IPS DF 19.7 (cell line): ENCODE results near the gene GIPC1.

Experiments used
- DNase-seq: peaks from one replicate; pipeline ENCODE4 v3.0.0-alpha.2; 2013; ENCODE audit warnings: low read depth, low spot score

Gene GIPC1

DNA sequence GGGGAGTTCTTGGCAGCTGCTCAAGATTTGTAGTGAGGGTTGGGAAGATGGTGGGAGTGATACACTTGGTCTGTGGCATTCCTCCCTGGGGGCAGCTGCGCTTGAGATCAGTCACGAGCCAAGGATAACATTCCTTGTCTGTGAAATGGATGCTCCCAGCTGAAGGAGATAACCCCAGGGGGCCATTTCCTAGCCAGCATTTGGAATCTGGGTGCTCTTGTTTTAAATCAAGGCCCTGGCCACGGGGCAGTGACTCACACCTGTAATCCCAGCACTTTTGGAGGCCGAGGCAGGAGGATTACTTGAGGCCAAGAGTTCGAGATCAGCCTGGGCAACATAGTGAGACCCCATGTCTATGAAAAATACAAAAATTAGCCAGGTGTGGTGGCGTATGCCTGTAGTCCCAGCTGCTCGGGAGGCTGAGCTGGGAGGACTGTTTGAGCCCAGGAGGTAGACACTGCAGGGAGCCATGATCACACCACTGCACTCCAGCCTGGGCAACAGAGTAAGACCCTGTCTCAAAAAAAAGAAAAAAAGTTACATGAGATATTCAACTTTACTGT lies 58.3 kb downstream of the GIPC1 start:
- no peak for DNase-seq

DNA sequence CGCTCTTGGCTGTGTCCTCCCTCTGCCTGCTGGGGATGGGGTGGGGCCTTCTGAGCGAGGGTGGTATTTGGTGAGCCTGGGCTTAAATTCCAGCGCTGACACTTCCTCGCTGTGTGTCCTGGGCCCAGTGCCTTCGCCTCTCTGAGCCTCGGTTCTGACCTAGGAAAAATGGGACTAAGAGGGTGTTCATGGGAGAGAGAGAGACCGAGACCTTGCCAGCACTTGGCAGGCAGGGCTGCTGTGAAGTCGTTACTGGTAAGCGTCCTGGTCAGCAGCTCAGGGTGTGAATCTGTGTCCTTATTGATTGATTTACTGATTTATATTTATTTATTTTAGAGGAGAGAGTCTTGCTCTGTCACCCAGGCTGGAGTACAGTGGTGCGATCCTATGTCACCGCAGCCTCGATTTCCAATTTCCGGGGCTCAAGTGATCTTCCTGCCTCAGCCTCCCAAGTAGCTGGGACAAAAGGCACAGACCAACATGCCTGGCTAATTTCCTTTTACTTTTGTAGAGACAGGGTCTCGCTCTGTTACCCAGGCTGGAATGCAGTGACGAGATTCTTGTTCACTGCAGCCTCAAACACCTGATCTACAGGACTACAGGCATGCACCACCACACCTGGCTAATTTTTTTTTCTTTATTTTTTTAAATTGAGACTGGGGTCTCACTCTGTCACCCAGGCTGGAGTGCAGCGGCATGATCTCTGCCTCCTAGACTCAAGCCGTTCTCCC lies 60.4 kb downstream of the GIPC1 start:
- DNase-seq: no peak

DNA sequence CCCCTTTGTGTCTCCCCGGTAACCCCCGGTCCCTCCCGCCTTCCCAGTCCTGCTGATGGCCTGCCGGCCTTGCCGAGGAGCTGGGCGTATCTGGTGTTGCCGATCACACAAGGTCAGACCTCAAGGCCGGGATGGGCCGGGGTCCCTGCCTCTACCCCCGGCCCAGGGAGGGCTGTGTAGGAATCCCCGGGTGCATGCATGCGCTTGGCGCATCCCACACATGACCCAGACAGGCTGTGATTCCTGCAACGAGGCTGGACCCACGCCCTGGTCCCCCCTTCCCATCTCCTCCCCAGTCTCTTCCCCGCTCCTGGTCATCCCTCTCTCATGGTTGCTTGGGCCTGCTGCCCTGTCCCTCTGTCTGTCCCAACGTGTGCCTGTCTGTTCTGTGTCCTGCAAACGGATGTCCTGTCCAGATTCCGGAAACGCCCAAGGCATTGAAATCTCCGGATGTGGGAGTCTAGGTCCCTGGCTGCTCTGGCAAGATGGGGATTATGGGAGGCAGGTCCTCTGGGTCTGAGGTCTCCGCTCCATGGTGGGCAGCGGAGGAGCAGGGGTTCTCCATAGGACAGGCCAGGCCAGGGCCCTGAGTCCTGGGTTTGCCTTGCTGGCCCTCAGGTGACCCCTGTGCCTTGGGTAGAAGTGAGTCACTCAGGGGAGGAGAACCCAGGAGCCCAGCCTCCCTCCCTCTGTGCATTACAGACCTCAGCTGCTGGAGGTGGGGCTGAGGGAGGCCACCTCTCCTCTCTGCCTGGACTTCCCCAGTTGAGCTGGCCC lies 61.2 kb downstream of the GIPC1 start:
- no peak for DNase-seq

DNA sequence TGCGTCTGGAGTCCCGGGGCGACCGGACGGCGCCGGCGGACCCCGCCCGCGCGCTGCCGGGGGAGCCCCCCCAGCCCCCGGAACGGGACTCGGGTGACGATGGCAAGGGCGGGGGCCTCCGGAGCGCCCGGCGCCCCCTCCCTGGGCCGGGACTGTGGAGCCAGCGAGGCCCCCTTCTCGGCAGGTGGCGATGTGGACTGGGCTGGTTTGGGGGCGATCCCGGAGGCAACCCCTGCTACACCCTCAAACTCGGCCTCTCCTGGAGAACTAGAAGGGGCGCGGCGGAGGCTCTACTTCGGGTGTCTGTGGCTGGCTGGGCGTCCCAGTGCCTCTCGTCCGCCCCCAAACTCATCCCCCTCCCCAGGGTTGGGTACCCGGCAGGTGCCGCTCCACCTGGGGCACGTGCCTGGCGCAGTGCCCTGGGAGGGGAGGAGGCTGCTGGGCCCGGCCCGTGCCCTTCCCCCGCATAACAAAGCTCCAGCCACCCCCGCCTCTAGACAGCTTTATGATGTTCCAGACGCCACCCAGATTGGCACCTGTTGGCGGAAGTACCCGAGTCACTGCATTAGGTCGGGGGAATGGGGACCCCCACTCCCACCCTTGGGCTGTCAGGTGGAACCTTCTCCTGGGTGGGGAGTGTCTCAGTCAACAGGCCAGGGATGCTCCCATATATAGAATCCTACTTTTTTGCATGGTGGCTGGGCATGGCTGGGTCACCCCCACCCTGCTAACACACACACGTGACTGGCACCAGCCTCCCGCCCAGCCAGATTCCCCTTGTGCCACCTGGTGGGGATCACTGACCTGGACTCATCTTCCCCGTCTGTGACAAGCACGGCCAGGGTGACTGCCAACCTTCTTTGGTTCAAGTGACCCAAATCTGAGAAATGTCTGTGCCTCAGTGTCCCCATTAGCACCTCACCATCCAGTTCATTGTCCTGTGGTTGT lies 62.1 kb downstream of the GIPC1 start:
- DNase-seq: no peak

DNA sequence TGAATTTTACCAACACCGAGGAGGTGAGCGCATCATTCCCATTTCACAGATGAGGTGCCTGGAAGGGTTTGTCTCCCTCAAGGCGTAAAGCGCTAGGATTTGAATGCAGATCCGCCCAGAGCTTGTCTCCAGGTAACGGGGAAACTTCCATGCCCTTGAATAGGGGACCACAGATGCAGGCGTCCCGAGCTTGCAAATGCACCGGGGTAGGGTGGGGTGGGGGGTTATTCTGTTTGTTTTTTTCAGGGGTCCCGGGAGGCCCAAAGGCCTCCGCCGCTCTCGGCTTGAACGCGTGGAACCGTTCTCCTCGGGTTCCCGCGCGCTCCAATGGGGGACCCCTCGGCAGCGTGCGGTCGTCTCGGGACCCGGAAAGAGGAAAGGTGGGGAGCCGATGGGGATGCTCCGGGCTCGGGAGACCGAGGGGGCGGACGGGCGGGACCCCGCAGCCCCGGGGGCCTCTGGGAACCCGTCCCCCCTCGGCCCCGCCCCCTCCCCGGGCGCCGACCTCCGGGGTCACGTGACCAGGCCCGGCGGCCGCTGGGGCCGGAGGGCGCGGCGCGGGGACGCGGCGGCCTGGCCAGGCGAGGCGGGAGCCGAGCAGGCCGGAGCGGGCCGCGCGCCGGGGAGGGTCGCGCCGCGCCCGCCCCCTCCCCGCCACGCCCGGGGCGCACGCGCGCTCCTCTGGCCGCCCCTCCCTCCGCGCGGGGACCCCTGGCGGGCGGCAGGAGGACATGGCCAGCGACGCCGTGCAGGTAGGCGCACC lies 63.0 kb downstream of the GIPC1 start, which contains the start of gene PKN1:
PKN1 (plus strand) TSS at position 516 of the 763 bp plus-strand sequence; CDS start at position 732, 216 bp downstream.
- DNase-seq: no peak

DNA sequence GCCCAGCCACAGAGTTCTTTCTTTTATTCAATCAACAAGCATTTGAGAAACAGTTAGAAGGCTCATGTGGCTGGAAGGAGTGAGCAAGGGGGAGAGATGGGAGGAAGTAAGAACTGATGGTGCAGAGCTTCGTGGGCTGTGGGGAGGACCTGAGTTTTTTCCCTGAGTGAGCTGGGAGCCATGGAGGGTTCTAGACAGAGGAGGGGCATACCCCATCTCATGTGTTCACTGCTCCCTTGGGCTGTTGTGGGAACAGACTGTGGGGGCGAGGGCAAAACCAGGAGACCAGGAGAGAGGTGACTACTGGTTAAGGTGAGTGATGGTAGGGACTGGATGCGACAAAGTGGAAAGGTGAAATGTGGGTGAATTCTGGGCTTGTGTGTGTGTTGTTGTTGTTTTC lies 65.2 kb downstream of the GIPC1 start:
- DNase-seq: no peak

DNA sequence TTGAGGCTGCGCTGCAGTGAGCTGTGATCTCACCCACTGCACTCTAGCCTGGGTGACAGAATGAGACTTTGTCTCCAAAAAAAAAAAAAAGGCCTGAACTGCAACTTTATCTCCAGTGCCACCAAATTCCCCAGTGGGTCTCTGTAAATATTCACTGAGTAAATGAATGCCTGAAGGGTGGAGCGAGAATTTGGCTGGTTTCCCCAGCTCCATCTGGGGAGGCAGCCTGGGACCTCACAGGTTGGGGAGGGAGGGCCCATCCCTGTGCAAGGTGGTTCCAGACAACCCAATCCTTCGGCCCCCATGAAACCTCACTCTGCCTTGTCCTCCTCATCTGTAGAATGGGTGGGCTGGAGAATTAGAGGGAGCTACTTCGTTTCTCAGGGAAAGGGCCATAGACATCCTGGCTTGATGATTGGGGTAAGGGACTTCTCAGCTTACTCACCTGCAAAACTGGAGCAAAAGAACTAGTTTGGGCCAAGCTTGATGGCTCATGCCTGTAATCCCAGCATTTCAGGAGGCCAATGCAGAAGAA lies 67.0 kb downstream of the GIPC1 start:
- no peak for DNase-seq
